Measurements from ENCODE around the gene RTP5.
"Not testable (repeated sequence)": the region's sequence is repeated elsewhere in the genome, so short reads cannot be mapped to it uniquely, and the experiment has no call there.

The RTP5 gene

DNA sequence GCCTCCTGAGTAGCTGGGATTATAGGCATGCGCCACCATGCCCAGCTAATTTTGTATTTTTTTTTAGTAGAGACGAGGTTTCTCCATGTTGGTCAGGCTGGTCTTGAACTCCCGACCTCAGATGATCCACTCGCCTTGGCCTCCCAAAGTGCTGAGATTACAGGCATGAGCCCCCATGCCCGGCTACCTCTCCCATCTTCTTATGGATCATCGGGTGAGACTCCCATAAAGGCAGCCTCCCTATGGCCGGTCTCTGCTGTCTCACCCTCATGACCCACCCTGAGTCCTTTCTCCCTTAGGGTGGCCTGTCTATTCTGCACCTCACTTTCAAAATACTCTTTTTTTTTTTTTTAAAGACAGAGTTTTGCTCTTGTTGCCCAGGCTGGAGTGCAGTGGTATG lies 38.3 kb downstream of the RTP5 start:
- H3K36me3 ChIP-seq (ENCODE audit: control insufficient read depth in 5 of 5, insufficient read depth in 5 of 5, low read length in 5 of 5); H3K9ac ChIP-seq (ENCODE audit: low read length in 5 of 5); H3K27ac ChIP-seq (ENCODE audit: low read depth, low read length); H3K27me3 ChIP-seq (ENCODE audit: control insufficient read depth in 5 of 5, insufficient read depth in 4 of 5, low read length in 5 of 5); H3K9me3 ChIP-seq (ENCODE audit: control insufficient read depth in 5 of 5, low read length in 5 of 5); H3K4me3 ChIP-seq (ENCODE audit: low read depth in 1 of 5, low read length in 5 of 5); H3K4me1 ChIP-seq (ENCODE audit: control insufficient read depth in 5 of 5, insufficient read depth in 5 of 5, low read length in 5 of 5): not testable (repeated sequence)

DNA sequence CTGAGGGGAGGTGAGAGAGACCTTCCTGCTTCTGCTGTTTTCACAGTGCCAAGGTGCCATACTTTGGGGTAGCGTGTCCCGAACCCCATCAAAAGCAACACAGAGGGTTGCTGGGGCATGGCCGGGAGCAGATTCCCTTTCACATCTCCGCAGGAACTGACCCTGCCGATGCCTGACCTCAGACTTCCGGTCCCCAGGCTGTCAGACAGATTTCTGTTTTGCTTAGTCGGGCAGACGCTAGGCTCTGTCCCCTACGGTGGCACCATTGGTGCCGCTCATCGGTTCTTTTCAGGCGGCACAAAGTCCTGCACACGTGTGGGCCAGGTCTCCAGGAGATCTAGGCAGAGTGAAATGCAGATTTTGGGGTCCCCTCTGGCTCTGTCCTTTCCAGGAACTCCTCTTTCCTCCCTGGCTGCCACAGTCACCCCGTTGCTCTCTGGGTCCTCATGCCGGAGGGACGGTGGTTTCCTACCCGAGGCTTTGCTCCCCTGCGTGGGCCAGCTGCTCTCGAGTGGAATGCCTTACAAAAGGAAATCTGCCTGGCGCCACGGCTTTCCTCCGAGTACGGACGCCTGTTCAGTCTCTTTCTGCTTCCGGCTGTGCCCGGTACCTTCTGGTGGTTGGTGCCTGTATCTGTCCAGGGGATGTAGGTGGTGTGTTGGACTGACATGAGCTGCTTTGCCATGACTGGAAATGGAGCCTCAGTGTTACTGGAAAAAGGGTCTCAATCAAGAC lies 39.3 kb downstream of the RTP5 start:
- peak overlapping the region in 1 of 5 donors; percentile 33 for H3K4me3 ChIP-seq (ENCODE audit: low read depth in 1 of 5, low read length in 5 of 5)

DNA sequence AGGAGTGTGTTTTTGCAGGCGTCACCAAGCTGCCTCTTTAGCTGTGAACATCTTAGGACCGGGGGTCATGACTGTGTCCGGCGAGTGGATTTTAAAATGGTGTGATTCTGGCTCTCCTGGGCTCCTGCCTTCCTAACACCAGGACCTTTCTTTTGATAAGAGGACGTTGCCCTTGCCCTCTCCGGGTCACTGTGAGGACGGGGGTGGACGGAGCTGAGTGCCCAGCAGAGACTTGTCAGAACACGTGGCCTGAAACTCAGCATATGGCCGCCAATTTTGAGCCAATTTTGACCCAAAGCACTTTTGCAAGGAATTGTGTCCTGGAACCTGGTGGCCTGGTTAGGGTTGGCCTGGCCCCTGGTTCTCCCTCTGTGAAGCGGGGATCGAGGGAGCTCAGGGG lies 40.2 kb downstream of the RTP5 start:
- no peaks in the 10 kb centered on the region for H3K4me1 ChIP-seq (ENCODE audit: control insufficient read depth in 5 of 5, insufficient read depth in 5 of 5, low read length in 5 of 5)
- H3K36me3 ChIP-seq (ENCODE audit: control insufficient read depth in 5 of 5, insufficient read depth in 5 of 5, low read length in 5 of 5): no peaks in the 10 kb centered on the region
- H3K27me3 ChIP-seq (ENCODE audit: control insufficient read depth in 5 of 5, insufficient read depth in 4 of 5, low read length in 5 of 5): no peaks in the 10 kb centered on the region
- no peak overlapping the region for H3K9ac ChIP-seq (ENCODE audit: low read length in 5 of 5)
- H3K9me3 ChIP-seq (ENCODE audit: control insufficient read depth in 5 of 5, low read length in 5 of 5): peaks cover 4 to 12% (median 5%) of the 10 kb centered on the region in 5 donors
- no peak overlapping the region for H3K4me3 ChIP-seq (ENCODE audit: low read depth in 1 of 5, low read length in 5 of 5)
- H3K27ac ChIP-seq (ENCODE audit: low read depth, low read length): no peak overlapping the region

More for the DNA sequence above, 39.3 kb downstream of the RTP5 start:
- Histone ChIP-seq H3K27me3 (ENCODE audit: control insufficient read depth in 5 of 5, insufficient read depth in 4 of 5, low read length in 5 of 5) (peaks cover 0 to 2% (median 0%) of the 10 kb centered on the region in 5 donors), H3K9ac (ENCODE audit: low read length in 5 of 5) (no peak overlapping the region), H3K36me3 (ENCODE audit: control insufficient read depth in 5 of 5, insufficient read depth in 5 of 5, low read length in 5 of 5) (no peaks in the 10 kb centered on the region), H3K4me1 (ENCODE audit: control insufficient read depth in 5 of 5, insufficient read depth in 5 of 5, low read length in 5 of 5) (no peaks in the 10 kb centered on the region), H3K27ac (ENCODE audit: low read depth, low read length) (no peak overlapping the region), H3K9me3 (ENCODE audit: control insufficient read depth in 5 of 5, low read length in 5 of 5) (peaks cover 4 to 12% (median 5%) of the 10 kb centered on the region in 5 donors)

DNA sequence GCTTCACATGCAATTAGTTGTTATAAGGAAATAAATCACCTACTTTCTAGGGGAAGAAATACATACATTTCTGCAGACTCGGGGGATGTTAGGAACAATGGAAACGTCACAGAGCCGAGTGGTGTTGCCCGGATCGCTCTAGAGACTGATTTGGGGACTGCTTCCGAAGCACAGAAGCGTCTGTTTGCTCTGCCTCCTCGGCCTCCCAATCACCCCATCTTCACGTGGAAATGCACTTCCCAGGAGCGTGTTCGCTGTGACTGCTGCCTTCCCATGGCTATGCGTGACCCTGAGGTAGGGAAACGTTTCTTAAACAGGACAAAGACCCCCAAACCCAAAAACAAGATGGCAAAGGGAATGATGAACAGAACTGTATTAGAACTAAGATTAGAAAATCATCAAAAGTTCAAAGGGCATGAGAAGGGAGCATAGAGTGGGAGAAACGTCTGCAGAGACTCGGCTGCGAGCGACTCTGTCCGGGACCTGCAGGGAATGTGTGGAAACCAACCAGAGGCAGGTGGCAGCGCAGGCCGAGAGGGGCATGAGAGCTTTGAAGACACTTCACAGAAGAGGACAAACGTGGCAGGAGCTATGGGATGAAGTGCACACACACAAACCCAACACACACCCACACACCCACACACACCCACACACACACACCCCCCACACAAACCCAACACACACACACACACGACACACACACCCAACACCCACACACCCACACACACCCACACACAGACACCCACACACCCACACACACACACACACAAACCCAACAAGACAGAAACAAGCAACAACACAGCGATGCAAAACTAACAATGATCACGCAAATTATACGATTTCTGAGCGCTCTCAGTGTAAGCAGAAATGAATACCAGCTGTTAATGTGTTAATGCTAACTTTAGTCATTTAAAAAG lies 41.3 kb downstream of the RTP5 start:
- no peaks in the 10 kb centered on the region for H3K27me3 ChIP-seq (ENCODE audit: control insufficient read depth in 5 of 5, insufficient read depth in 4 of 5, low read length in 5 of 5)
- H3K4me1 ChIP-seq (ENCODE audit: control insufficient read depth in 5 of 5, insufficient read depth in 5 of 5, low read length in 5 of 5): no peaks in the 10 kb centered on the region
- H3K9ac ChIP-seq (ENCODE audit: low read length in 5 of 5): no peak overlapping the region
- H3K36me3 ChIP-seq (ENCODE audit: control insufficient read depth in 5 of 5, insufficient read depth in 5 of 5, low read length in 5 of 5): no peaks in the 10 kb centered on the region
- peaks cover 4 to 12% (median 5%) of the 10 kb centered on the region in 5 donors for H3K9me3 ChIP-seq (ENCODE audit: control insufficient read depth in 5 of 5, low read length in 5 of 5)
- H3K27ac ChIP-seq (ENCODE audit: low read depth, low read length): no peak overlapping the region
- H3K4me3 ChIP-seq (ENCODE audit: low read depth in 1 of 5, low read length in 5 of 5): no peak overlapping the region

DNA sequence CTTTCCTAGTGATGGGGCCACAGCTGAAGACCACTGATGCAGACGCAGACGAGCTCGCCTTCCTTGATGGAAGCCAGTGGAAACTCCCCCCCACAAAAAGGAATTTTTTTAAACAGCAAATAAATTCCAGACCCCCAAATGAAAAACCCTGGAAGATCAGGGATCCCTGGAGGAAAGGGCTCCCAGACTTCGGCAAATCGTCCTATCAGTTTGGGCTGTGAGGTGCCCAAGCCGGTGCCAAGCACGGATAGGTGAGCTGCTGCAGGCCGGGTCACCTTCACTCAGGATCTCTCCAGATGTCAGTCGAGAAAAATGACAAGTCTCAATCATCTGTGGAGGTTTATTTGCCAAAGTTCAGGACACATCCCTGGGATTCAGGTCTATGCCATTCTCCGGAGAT lies 42.0 kb downstream of the RTP5 start:
- no peak overlapping the region for H3K27ac ChIP-seq (ENCODE audit: low read depth, low read length)
- H3K9ac ChIP-seq (ENCODE audit: low read length in 5 of 5): no peak overlapping the region
- no peaks in the 10 kb centered on the region for H3K4me1 ChIP-seq (ENCODE audit: control insufficient read depth in 5 of 5, insufficient read depth in 5 of 5, low read length in 5 of 5)
- no peak overlapping the region for H3K4me3 ChIP-seq (ENCODE audit: low read depth in 1 of 5, low read length in 5 of 5)
- peaks cover 4 to 12% (median 5%) of the 10 kb centered on the region in 5 donors for H3K9me3 ChIP-seq (ENCODE audit: control insufficient read depth in 5 of 5, low read length in 5 of 5)
- no peaks in the 10 kb centered on the region for H3K36me3 ChIP-seq (ENCODE audit: control insufficient read depth in 5 of 5, insufficient read depth in 5 of 5, low read length in 5 of 5)
- no peaks in the 10 kb centered on the region for H3K27me3 ChIP-seq (ENCODE audit: control insufficient read depth in 5 of 5, insufficient read depth in 4 of 5, low read length in 5 of 5)

DNA sequence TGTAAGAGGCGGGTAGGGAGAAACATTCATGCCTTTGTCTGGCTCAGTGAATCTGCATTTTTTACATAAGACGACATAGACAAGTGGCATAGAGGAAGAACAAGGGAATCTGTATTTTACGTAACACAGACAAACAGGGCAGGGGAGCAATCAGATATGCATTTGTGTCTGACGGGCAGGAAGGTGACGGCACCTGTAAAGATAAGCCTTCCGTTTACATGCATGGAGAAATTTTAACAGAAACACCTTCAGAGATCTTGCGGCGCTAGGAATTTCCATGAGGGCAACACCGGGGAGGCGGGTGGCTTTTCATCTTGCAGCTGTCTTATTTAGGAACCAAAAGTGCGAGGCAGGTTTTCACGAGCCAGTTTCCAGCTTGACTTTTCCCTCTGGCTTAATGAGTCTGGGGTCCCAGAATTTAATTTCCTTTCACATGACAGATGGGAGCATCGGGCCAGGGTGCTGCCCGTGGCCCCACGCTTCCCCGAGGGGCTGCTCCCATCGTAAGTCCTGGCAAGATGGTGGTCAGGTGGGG lies 42.6 kb downstream of the RTP5 start:
- H3K27me3 ChIP-seq (ENCODE audit: control insufficient read depth in 5 of 5, insufficient read depth in 4 of 5, low read length in 5 of 5): no peaks in the 10 kb centered on the region
- H3K9ac ChIP-seq (ENCODE audit: low read length in 5 of 5): no peak overlapping the region
- peaks cover 4 to 12% (median 5%) of the 10 kb centered on the region in 5 donors for H3K9me3 ChIP-seq (ENCODE audit: control insufficient read depth in 5 of 5, low read length in 5 of 5)
- H3K27ac ChIP-seq (ENCODE audit: low read depth, low read length): no peak overlapping the region
- H3K36me3 ChIP-seq (ENCODE audit: control insufficient read depth in 5 of 5, insufficient read depth in 5 of 5, low read length in 5 of 5): no peaks in the 10 kb centered on the region
- no peak overlapping the region for H3K4me3 ChIP-seq (ENCODE audit: low read depth in 1 of 5, low read length in 5 of 5)
- H3K4me1 ChIP-seq (ENCODE audit: control insufficient read depth in 5 of 5, insufficient read depth in 5 of 5, low read length in 5 of 5): no peaks in the 10 kb centered on the region

DNA sequence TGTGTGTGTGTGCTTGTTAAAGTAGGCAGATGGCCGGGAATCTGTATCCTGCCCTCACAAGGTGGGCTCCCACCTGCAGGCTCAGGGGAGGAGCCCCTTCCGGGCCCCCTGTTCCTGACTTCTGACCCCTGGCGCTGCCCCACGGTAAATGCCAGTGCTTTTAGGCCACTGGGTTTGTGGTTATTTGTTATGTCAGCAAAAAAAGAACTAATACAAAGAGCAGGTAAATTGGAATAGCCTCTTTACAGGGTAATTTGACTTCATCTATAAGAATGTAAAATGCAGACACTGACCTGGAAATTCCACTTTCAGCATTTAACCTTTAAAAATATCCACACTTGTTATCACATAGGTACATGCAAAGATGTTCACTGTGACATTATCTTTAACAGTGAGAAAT lies 44.2 kb downstream of the RTP5 start:
- Histone ChIP-seq H3K9ac (ENCODE audit: low read length in 5 of 5) (no peak overlapping the region), H3K4me3 (ENCODE audit: low read depth in 1 of 5, low read length in 5 of 5) (no peak overlapping the region), H3K27me3 (ENCODE audit: control insufficient read depth in 5 of 5, insufficient read depth in 4 of 5, low read length in 5 of 5) (no peaks in the 10 kb centered on the region), H3K4me1 (ENCODE audit: control insufficient read depth in 5 of 5, insufficient read depth in 5 of 5, low read length in 5 of 5) (no peaks in the 10 kb centered on the region), H3K9me3 (ENCODE audit: control insufficient read depth in 5 of 5, low read length in 5 of 5) (peaks cover 4 to 12% (median 5%) of the 10 kb centered on the region in 5 donors), H3K36me3 (ENCODE audit: control insufficient read depth in 5 of 5, insufficient read depth in 5 of 5, low read length in 5 of 5) (no peaks in the 10 kb centered on the region), H3K27ac (ENCODE audit: low read depth, low read length) (no peak overlapping the region)

DNA sequence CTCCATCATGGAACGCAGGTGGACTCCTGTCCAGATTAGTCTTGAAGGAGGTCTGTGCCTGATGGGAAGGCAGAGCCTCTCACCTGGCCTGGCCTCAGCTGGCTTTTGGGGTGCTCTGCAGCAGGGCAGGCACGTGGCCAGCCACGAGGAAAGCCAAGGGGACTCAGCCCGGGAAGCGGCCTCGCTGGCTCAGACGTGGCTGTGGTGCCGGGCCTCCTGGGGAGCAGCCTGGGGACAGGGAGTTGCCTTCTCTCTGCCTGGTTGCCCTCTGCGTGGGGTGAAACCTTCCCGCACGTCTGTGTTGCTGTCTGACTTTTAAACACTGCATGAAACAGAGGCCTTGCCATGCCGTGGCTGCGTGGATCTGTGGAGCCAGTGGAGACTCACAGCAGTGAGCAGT lies 45.0 kb downstream of the RTP5 start:
- Histone ChIP-seq H3K4me3 (ENCODE audit: low read depth in 1 of 5, low read length in 5 of 5) (no peak overlapping the region), H3K36me3 (ENCODE audit: control insufficient read depth in 5 of 5, insufficient read depth in 5 of 5, low read length in 5 of 5) (no peaks in the 10 kb centered on the region), H3K27ac (ENCODE audit: low read depth, low read length) (no peak overlapping the region), H3K9me3 (ENCODE audit: control insufficient read depth in 5 of 5, low read length in 5 of 5) (peaks cover 4 to 12% (median 5%) of the 10 kb centered on the region in 5 donors), H3K4me1 (ENCODE audit: control insufficient read depth in 5 of 5, insufficient read depth in 5 of 5, low read length in 5 of 5) (no peaks in the 10 kb centered on the region), H3K27me3 (ENCODE audit: control insufficient read depth in 5 of 5, insufficient read depth in 4 of 5, low read length in 5 of 5) (no peaks in the 10 kb centered on the region), H3K9ac (ENCODE audit: low read length in 5 of 5) (no peak overlapping the region)

DNA sequence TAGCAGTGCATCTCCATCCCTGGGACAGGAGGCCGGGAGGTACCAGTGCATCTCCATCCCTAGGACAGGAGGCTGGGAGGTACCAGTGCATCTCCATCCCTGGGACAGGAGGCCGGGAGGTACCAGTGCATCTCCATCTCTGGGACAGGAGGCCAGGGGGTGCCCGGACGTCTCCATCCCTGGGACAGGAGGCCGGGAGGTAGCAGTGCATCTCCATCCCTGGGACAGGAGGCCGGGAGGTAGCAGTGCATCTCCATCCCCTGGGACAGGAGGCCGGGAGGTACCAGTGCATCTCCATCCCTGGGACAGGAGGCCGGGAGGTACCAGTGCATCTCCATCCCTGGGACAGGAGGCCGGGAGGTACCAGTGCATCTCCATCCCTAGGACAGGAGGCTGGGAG lies 52.1 kb downstream of the RTP5 start:
- H3K9me3 ChIP-seq (ENCODE audit: control insufficient read depth in 5 of 5, low read length in 5 of 5); H3K9ac ChIP-seq (ENCODE audit: low read length in 5 of 5); H3K4me1 ChIP-seq (ENCODE audit: control insufficient read depth in 5 of 5, insufficient read depth in 5 of 5, low read length in 5 of 5); H3K27ac ChIP-seq (ENCODE audit: low read depth, low read length); H3K36me3 ChIP-seq (ENCODE audit: control insufficient read depth in 5 of 5, insufficient read depth in 5 of 5, low read length in 5 of 5); H3K4me3 ChIP-seq (ENCODE audit: low read depth in 1 of 5, low read length in 5 of 5); H3K27me3 ChIP-seq (ENCODE audit: control insufficient read depth in 5 of 5, insufficient read depth in 4 of 5, low read length in 5 of 5): not testable (repeated sequence)

DNA sequence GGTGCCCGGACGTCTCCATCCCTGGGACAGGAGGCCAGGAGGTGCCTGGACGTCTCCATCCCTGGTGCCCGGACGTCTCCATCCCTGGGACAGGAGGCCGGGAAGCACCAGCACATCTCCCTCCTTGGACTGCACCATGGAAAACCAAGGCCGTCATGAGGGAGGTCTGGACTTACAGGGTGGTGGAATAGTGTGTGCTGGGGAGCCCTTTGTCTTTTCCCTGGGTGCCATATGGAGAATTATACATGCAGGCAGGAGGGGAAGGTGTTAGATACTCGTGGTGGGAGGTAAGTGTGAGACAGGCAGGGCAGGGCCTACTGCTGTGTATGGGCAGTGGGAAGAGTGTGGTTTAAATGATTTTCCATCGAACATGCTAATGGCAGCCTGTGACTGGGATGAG lies 52.9 kb downstream of the RTP5 start:
- Histone ChIP-seq H3K27ac (ENCODE audit: low read depth, low read length) (no peak overlapping the region), H3K4me3 (ENCODE audit: low read depth in 1 of 5, low read length in 5 of 5) (no peak overlapping the region), H3K27me3 (ENCODE audit: control insufficient read depth in 5 of 5, insufficient read depth in 4 of 5, low read length in 5 of 5) (peaks cover 0 to 7% (median 0%) of the 10 kb centered on the region in 5 donors), H3K36me3 (ENCODE audit: control insufficient read depth in 5 of 5, insufficient read depth in 5 of 5, low read length in 5 of 5) (no peaks in the 10 kb centered on the region), H3K9me3 (ENCODE audit: control insufficient read depth in 5 of 5, low read length in 5 of 5) (no peaks in the 10 kb centered on the region), H3K9ac (ENCODE audit: low read length in 5 of 5) (no peak overlapping the region), H3K4me1 (ENCODE audit: control insufficient read depth in 5 of 5, insufficient read depth in 5 of 5, low read length in 5 of 5) (no peaks in the 10 kb centered on the region)
